Breast epithelium (tissue), 4 donors: ENCODE measurements around the gene LY86. TPM values are rescaled to one million over a fixed set of nuclear protein-coding genes. Genes with fewer than 3 reads are reported as not detected.
"Not testable (repeated sequence)": the region's sequence is repeated elsewhere in the genome, so short reads cannot be mapped to it uniquely, and the experiment has no call there.

Experiments used
- DNase-seq, 2 donors: peaks; one replicate each; pipeline ENCODE4 v3.0.0-alpha.2; 2019; ENCODE audit warnings: low spot score in 2 of 2
- H3K27ac ChIP-seq, 2 donors: fragments of 200-600 bp; sonication (generic) in 1 of 2; one replicate each; pipeline ENCODE4 v1.5.1; 2016 to 2019; ENCODE audit warnings: mild to moderate bottlenecking in 1 of 2
- H3K27me3 ChIP-seq, 2 donors: fragments of 200-600 bp; sonication (generic) in 1 of 2; one replicate each; pipeline versions ENCODE4 v1.5.1 to v1.6.0; 2017 to 2019; ENCODE audit warnings: control low read depth in 1 of 2, mild to moderate bottlenecking in 1 of 2
- H3K36me3 ChIP-seq: fragments of 200-600 bp; one replicate; pipeline ENCODE4 v1.5.1; 2019
- H3K4me1 ChIP-seq, 2 donors: fragments of 200-600 bp; sonication (generic); one replicate each; pipeline ENCODE4 v1.5.1; 2016 to 2019; ENCODE audit warnings: control low read depth in 1 of 2
- H3K4me3 ChIP-seq, 3 donors: fragments of 200-600 bp; sonication (generic); 1 replicate in 2 of 3; 2 replicates in 1 of 3; pipeline ENCODE4 v1.5.1; 2016 to 2019; ENCODE audit warnings: mild to moderate bottlenecking in 3 of 3, moderate library complexity in 2 of 3
- H3K9me3 ChIP-seq, 2 donors: fragments of 200-600 bp; sonication (generic) in 1 of 2; one replicate each; pipeline ENCODE4 v1.5.1; 2016 to 2019; ENCODE audit warnings: control low read depth in 1 of 2
- CTCF ChIP-seq, 3 donors: fragments of 450-650 bp; IDR thresholded peaks; one replicate each; pipeline ENCODE4 v1.5.1; 2016 to 2017; ENCODE audit warnings: antibody characterized with exemption in 3 of 3, mild to moderate bottlenecking in 3 of 3, moderate library complexity in 3 of 3
- POLR2A ChIP-seq: fragments of 450-650 bp; IDR thresholded peaks from one replicate; pipeline ENCODE4 v1.6.1; 2016; ENCODE audit warnings: antibody characterized with exemption, mild to moderate bottlenecking, moderate library complexity
- POLR2AphosphoS5 ChIP-seq, 3 donors: sonication (generic); formaldehyde crosslinking; IDR thresholded peaks; one replicate each; pipeline ENCODE4 v1.6.1; 2017; ENCODE audit warnings: antibody characterized with exemption in 3 of 3
- intact Hi-C: fragments of 100-400 bp; cut with DNase I; formaldehyde crosslinking; loops from one replicate; pipeline ENCODE4 v1.15.1; 2023; ENCODE audit warnings: low total_unique reads
- total RNA-seq, 3 donors: library from RNA; depleted of rRNA; stranded (reverse); fragments of >200 nt; gene quantifications; one replicate each; pipeline ENCODE4 v1.1.0, GENCODE V29; 2016

The LY86 gene
- total RNA-seq, 3 donors from 2014 or later: 3.3 to 8.3 (median 3.4) TPM

GRCh38 chr6:6602262-6602661, 13.7 kb downstream of the LY86 start:
- H3K27ac ChIP-seq: no peak overlapping the region
- no peak for TF ChIP-seq POLR2AphosphoS5 (IDR thresholded peaks at IDR 0.05)
- no peak for TF ChIP-seq CTCF (IDR thresholded peaks at IDR 0.05)
- TF ChIP-seq POLR2A: no peak
- H3K4me1 ChIP-seq: no peaks in the 10 kb centered on the region
- DNase-seq: no peak
- no peaks in the 10 kb centered on the region for H3K36me3 ChIP-seq
- intact Hi-C loops: no loop called here
- H3K4me3 ChIP-seq: no peak overlapping the region
- no peaks in the 10 kb centered on the region for H3K27me3 ChIP-seq
- peaks cover 4 to 7% of the 10 kb centered on the region in 2 donors for H3K9me3 ChIP-seq

- TF ChIP-seq POLR2AphosphoS5 (IDR thresholded peaks at IDR 0.05) (no peak), CTCF (IDR thresholded peaks at IDR 0.05) (no peak), POLR2A (no peak)
- Histone ChIP-seq H3K27ac (no peak overlapping the region), H3K4me1 (no peaks in the 10 kb centered on the region), H3K27me3 (no peaks in the 10 kb centered on the region), H3K9me3 (peaks cover 4 to 7% of the 10 kb centered on the region in 2 donors), H3K36me3 (no peaks in the 10 kb centered on the region), H3K4me3 (no peak overlapping the region)
- intact Hi-C loops: no loop called here
- DNase-seq: no peak
Measured at GRCh38 chr6:6603317-6603716, 14.8 kb downstream of the LY86 start.

- no peak for TF ChIP-seq POLR2A
- no peak for TF ChIP-seq POLR2AphosphoS5 (IDR thresholded peaks at IDR 0.05)
- no peak for TF ChIP-seq CTCF (IDR thresholded peaks at IDR 0.05)
- Histone ChIP-seq H3K9me3 (peaks cover 4 to 7% of the 10 kb centered on the region in 2 donors), H3K27me3 (no peaks in the 10 kb centered on the region), H3K27ac (no peak overlapping the region), H3K4me1 (no peaks in the 10 kb centered on the region), H3K36me3 (no peaks in the 10 kb centered on the region), H3K4me3 (no peak overlapping the region)
- intact Hi-C loops: no loop called here
- DNase-seq: no peak
Measured at GRCh38 chr6:6604015-6604414, 15.5 kb downstream of the LY86 start.

GRCh38 chr6:6604566-6604965, 16.0 kb downstream of the LY86 start:
- no peak for TF ChIP-seq POLR2A
- TF ChIP-seq CTCF (IDR thresholded peaks at IDR 0.05): no peak
- TF ChIP-seq POLR2AphosphoS5 (IDR thresholded peaks at IDR 0.05): no peak
- no peak overlapping the region for H3K27ac ChIP-seq
- H3K27me3 ChIP-seq: no peaks in the 10 kb centered on the region
- H3K9me3 ChIP-seq: peaks cover 4 to 7% of the 10 kb centered on the region in 2 donors
- H3K4me1 ChIP-seq: no peaks in the 10 kb centered on the region
- no peak for DNase-seq
- no peak overlapping the region for H3K4me3 ChIP-seq
- intact Hi-C loops: no loop called here
- no peaks in the 10 kb centered on the region for H3K36me3 ChIP-seq

- no peaks in the 10 kb centered on the region for H3K27me3 ChIP-seq
- DNase-seq: no peak
- no peak overlapping the region for H3K4me3 ChIP-seq
- H3K27ac ChIP-seq: no peak overlapping the region
- intact Hi-C loops: no loop called here
- no peaks in the 10 kb centered on the region for H3K36me3 ChIP-seq
- peaks cover 4 to 7% of the 10 kb centered on the region in 2 donors for H3K9me3 ChIP-seq
- no peaks in the 10 kb centered on the region for H3K4me1 ChIP-seq
- no peak for TF ChIP-seq POLR2AphosphoS5 (IDR thresholded peaks at IDR 0.05)
- no peak for TF ChIP-seq POLR2A
- no peak for TF ChIP-seq CTCF (IDR thresholded peaks at IDR 0.05)
Measured at GRCh38 chr6:6605873-6606272, 17.4 kb downstream of the LY86 start.

- intact Hi-C loops, H3K27ac ChIP-seq, H3K4me1 ChIP-seq, H3K36me3 ChIP-seq, H3K4me3 ChIP-seq, H3K27me3 ChIP-seq, DNase-seq, H3K9me3 ChIP-seq: not testable (repeated sequence)
Measured at GRCh38 chr6:6606391-6607030, 18.0 kb downstream of the LY86 start.
